ENCODE measurements around the gene DENND10. TPM values are rescaled to one million over a fixed set of nuclear protein-coding genes. Genes with fewer than 3 reads are reported as not detected.
"Not testable (repeated sequence)": the region's sequence is repeated elsewhere in the genome, so short reads cannot be mapped to it uniquely, and the experiment has no call there.

The DENND10 gene
- total RNA-seq, 2 donors from 2014 or later: 22.6 to 23.6 TPM

GRCh38 chr10:119143657-119144056, 39.7 kb downstream of the DENND10 start:
- Histone ChIP-seq H3K4me1 (ENCODE audit: control insufficient read depth in 1 of 2, low read depth in 2 of 2) (no peaks in the 10 kb centered on the region), H3K27me3 (replicated peaks; ENCODE audit: insufficient read depth) (no peaks in the 10 kb centered on the region), H3K27ac (no peak overlapping the region), H3K4me3 (no peak overlapping the region), H3K36me3 (peaks cover 8% of the 10 kb centered on the region), H3K9me3 (no peaks in the 10 kb centered on the region)
- TF ChIP-seq CTCF (IDR thresholded peaks at IDR 0.05): no peak
- DNase-seq (ENCODE audit: low spot score): no peak
- no peak for ATAC-seq (ENCODE audit: insufficient number of reproducible peaks, low FRiP score, low read depth)

GRCh38 chr10:119149157-119149556, 45.2 kb downstream of the DENND10 start:
- Histone ChIP-seq H3K27me3 (replicated peaks; ENCODE audit: insufficient read depth) (no peaks in the 10 kb centered on the region), H3K4me3 (no peak overlapping the region), H3K36me3 (peaks cover 22% of the 10 kb centered on the region), H3K9me3 (no peaks in the 10 kb centered on the region), H3K27ac (no peak overlapping the region), H3K4me1 (ENCODE audit: control insufficient read depth in 1 of 2, low read depth in 2 of 2) (no peaks in the 10 kb centered on the region)
- TF ChIP-seq CTCF (IDR thresholded peaks at IDR 0.05): no peak
- no peak for DNase-seq (ENCODE audit: low spot score)
- ATAC-seq (ENCODE audit: insufficient number of reproducible peaks, low FRiP score, low read depth): no peak

GRCh38 chr10:119149729-119150128, 45.8 kb downstream of the DENND10 start:
- H3K4me1 ChIP-seq (ENCODE audit: control insufficient read depth in 1 of 2, low read depth in 2 of 2): no peaks in the 10 kb centered on the region
- no peaks in the 10 kb centered on the region for H3K27me3 ChIP-seq (replicated peaks; ENCODE audit: insufficient read depth)
- peaks cover 27% of the 10 kb centered on the region for H3K36me3 ChIP-seq
- DNase-seq (ENCODE audit: low spot score) (no peak), ATAC-seq (ENCODE audit: insufficient number of reproducible peaks, low FRiP score, low read depth) (no peak)
- no peak for TF ChIP-seq CTCF (IDR thresholded peaks at IDR 0.05)
- H3K9me3 ChIP-seq: no peaks in the 10 kb centered on the region
- H3K27ac ChIP-seq: no peak overlapping the region
- H3K4me3 ChIP-seq: no peak overlapping the region

GRCh38 chr10:119151601-119152000, 47.7 kb downstream of the DENND10 start:
- peaks cover 42% of the 10 kb centered on the region for H3K36me3 ChIP-seq
- H3K4me3 ChIP-seq; ATAC-seq (ENCODE audit: insufficient number of reproducible peaks, low FRiP score, low read depth); H3K4me1 ChIP-seq (ENCODE audit: control insufficient read depth in 1 of 2, low read depth in 2 of 2); H3K9me3 ChIP-seq; H3K27me3 ChIP-seq (replicated peaks; ENCODE audit: insufficient read depth); H3K27ac ChIP-seq; DNase-seq (ENCODE audit: low spot score): not testable (repeated sequence)

GRCh38 chr10:119153041-119153440, 49.1 kb downstream of the DENND10 start:
- no peak for TF ChIP-seq CTCF (IDR thresholded peaks at IDR 0.05)
- ATAC-seq (ENCODE audit: insufficient number of reproducible peaks, low FRiP score, low read depth): no peak
- Histone ChIP-seq H3K36me3 (peaks cover 44% of the 10 kb centered on the region), H3K27me3 (replicated peaks; ENCODE audit: insufficient read depth) (no peaks in the 10 kb centered on the region), H3K4me3 (no peak overlapping the region), H3K27ac (no peak overlapping the region), H3K4me1 (ENCODE audit: control insufficient read depth in 1 of 2, low read depth in 2 of 2) (no peaks in the 10 kb centered on the region), H3K9me3 (no peaks in the 10 kb centered on the region)
- no peak for DNase-seq (ENCODE audit: low spot score)

- no peak for DNase-seq (ENCODE audit: low spot score)
These were observed 49.7 kb downstream of the DENND10 start for GRCh38 chr10:119153661-119154060.

More at GRCh38 chr10:119153661-119154060, 49.7 kb downstream of the DENND10 start:
- Histone ChIP-seq H3K27me3 (replicated peaks; ENCODE audit: insufficient read depth) (no peaks in the 10 kb centered on the region), H3K27ac (no peak overlapping the region), H3K4me3 (no peak overlapping the region), H3K9me3 (no peaks in the 10 kb centered on the region), H3K36me3 (peaks cover 44% of the 10 kb centered on the region), H3K4me1 (ENCODE audit: control insufficient read depth in 1 of 2, low read depth in 2 of 2) (no peaks in the 10 kb centered on the region)
- TF ChIP-seq CTCF (IDR thresholded peaks at IDR 0.05): no peak
- no peak for ATAC-seq (ENCODE audit: insufficient number of reproducible peaks, low FRiP score, low read depth)

All from thoracic aorta (tissue), 2 donors.